HepG2 (cell line): Measurements from ENCODE around the gene ZNF814. TPM values are rescaled to one million over a fixed set of nuclear protein-coding genes. Genes with fewer than 3 reads are reported as not detected.
A peak's percentile ranks its signal among the peaks of the same experiment; 100 is the strongest.

Experiments
- ATF4 ChIP-seq, 2 experiments: fragments of 450-650 bp in 1 of 2; sonication (generic) in 1 of 2; formaldehyde crosslinking; IDR thresholded peaks; 2 replicates each; pipeline versions ENCODE4 v1.5.0 to v1.8.0; 2020 to 2022; ENCODE audit warnings: mild to moderate bottlenecking in 1 of 2, missing genetic modification reagents in 1 of 2
- BCL3 ChIP-seq: sonication (generic); formaldehyde crosslinking; IDR thresholded peaks from 2 replicates; pipeline ENCODE4 v1.5.1; 2020; ENCODE audit warnings: mild to moderate bottlenecking, missing genetic modification reagents, moderate library complexity
- ELF1 ChIP-seq: sonication (generic); formaldehyde crosslinking; IDR thresholded peaks from 2 replicates; pipeline ENCODE4 v1.4.0; 2020; ENCODE audit warnings: missing genetic modification reagents
- ELF4 ChIP-seq: sonication (generic); formaldehyde crosslinking; IDR thresholded peaks from 2 replicates; pipeline ENCODE4 v1.5.0; 2020; ENCODE audit warnings: missing genetic modification reagents, mild to moderate bottlenecking, moderate library complexity, borderline replicate concordance
- HNF1B ChIP-seq: sonication (generic); formaldehyde crosslinking; IDR thresholded peaks from 2 replicates; pipeline ENCODE4 v1.5.1; 2020; ENCODE audit warnings: mild to moderate bottlenecking, moderate library complexity, missing genetic modification reagents
- SNAPC4 ChIP-seq: sonication (generic); formaldehyde crosslinking; IDR thresholded peaks from 2 replicates; pipeline ENCODE4 v1.4.0; 2020; ENCODE audit warnings: mild to moderate bottlenecking, missing genetic modification reagents
- SP2 ChIP-seq: sonication (generic); formaldehyde crosslinking; IDR thresholded peaks from 2 replicates; pipeline ENCODE4 v1.5.1; 2020; ENCODE audit warnings: mild to moderate bottlenecking, missing genetic modification reagents
- TBX2 ChIP-seq: sonication (generic); formaldehyde crosslinking; IDR thresholded peaks from 2 replicates; pipeline ENCODE4 v1.5.0; 2020; ENCODE audit warnings: missing genetic modification reagents, mild to moderate bottlenecking, borderline replicate concordance
- TFDP2 ChIP-seq: sonication (generic); formaldehyde crosslinking; IDR thresholded peaks from 2 replicates; pipeline ENCODE4 v1.4.0; 2020; ENCODE audit warnings: missing genetic modification reagents
- ZNF784 ChIP-seq: sonication (generic); formaldehyde crosslinking; IDR thresholded peaks from 2 replicates; pipeline ENCODE4 v1.5.1; 2020; ENCODE audit warnings: missing genetic modification reagents, mild to moderate bottlenecking, borderline replicate concordance
- ZSCAN31 ChIP-seq: sonication (generic); formaldehyde crosslinking; IDR thresholded peaks from 2 replicates; pipeline ENCODE4 v1.5.0; 2020; ENCODE audit warnings: low read depth, mild to moderate bottlenecking, missing genetic modification reagents
- ZXDC ChIP-seq: sonication (generic); formaldehyde crosslinking; IDR thresholded peaks from 2 replicates; pipeline ENCODE4 v1.5.0; 2020; ENCODE audit warnings: mild to moderate bottlenecking, missing genetic modification reagents
- polyA plus RNA-seq, 8 experiments: library from polyadenylated mRNA; depleted of rRNA in 3 of 8; stranded (reverse) in 7 of 8; unstranded in 1 of 8; fragments of >200 nt; fragmentation: Illumina TruSeq in 4 of 8; extraction: Trizol in 4 of 8; gene quantifications; 2 replicates each; pipeline versions ENCODE4 v1.2.1 to v1.2.3, GENCODE V29; 2011 to 2016; ENCODE audit warnings: low read depth in 4 of 8, missing spikeins in 1 of 8, mixed read lengths in 1 of 8; ENCODE audit not compliant: insufficient read depth in 1 of 8
- total RNA-seq, 5 experiments: library from RNA; depleted of rRNA; stranded (reverse); fragments of >200 nt; fragmentation: Illumina TruSeq; extraction: Trizol; gene quantifications; 2 replicates each; pipeline ENCODE4 v1.2.3, GENCODE V29; 2016; ENCODE audit warnings: low read depth in 1 of 5

Gene ZNF814
- total and polyA plus RNA-seq, 2 of the 13 experiments (the other 11 are each of a cell fraction or from before 2014, with no cell fraction given): 2.5 to 3.4 TPM

GRCh38 chr19:57849666-57850473 is 39.0 kb downstream of the ZNF814 start, which contains the start of gene ZNF587 (continued):
- TF ChIP-seq SNAPC4 (CRISPR knock-in tag) (peak; percentile 76; the same call in 1 of the 2 replicates), TBX2 (CRISPR knock-in tag) (peak; percentile 46; the same call in 1 of the 2 replicates), ELF4 (CRISPR knock-in tag) (peak; percentile 47; the same call in 1 of the 2 replicates), ATF4 (CRISPR knock-in tag; IDR thresholded peaks at IDR 0.05) (peak in 1 of 2 experiments; percentile 30; a peak in 1 of 4 replicates), ZNF784 (0 out of 2 replicates have a peak, but pooled peaks have one; percentile 30), TFDP2 (CRISPR knock-in tag) (peak; percentile 50), SP2 (CRISPR knock-in tag) (peak; percentile 92), HNF1B (CRISPR knock-in tag) (peak; percentile 62), ZSCAN31 (CRISPR knock-in tag) (0 out of 2 replicates have a peak, but pooled peaks have one; percentile 45), BCL3 (0 out of 2 replicates have a peak, but pooled peaks have one; percentile 72), ZXDC (0 out of 2 replicates have a peak, but pooled peaks have one; percentile 40), ELF1 (CRISPR knock-in tag) (peak; percentile 92)
